ENCODE data around the gene CALML3.

DNA sequence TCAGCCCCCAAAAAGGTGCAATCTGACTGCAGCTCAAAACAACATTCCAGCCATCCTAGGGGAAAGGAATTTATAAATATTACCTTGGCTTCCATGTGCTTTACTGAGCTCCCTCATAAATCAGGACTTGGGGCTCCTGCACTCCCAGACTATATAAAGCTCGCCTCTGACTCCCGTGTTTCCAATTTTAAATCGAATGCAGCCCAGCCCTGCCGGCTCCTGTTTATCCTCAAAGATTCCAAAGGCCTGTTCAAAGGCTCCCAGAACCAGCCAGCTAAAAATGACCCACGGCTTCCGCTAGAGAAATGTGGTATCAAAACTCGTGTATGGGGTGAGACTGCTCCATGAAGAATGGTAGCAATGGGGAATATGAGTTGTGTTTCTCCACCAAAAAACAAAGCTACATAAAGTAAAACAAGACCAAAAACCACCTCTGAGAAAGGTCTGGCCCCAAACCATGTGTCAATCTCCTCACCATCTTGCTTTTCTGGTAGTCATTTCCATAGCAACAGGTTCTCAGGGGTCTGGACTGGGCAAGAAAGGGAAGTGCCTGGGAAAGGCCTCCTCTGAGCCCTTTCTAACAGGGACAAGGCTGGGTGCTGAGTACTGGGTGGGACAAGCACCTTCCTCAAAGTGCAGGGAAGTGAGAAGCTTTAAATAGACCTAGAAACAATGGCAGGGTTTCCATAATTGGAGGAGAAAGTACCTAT lies 5.1 kb downstream of the CALML3 start:
- TF ChIP-seq EP300 (IDR thresholded peaks at IDR 0.05) (no peak), POLR2AphosphoS5 (IDR thresholded peaks at IDR 0.05) (no peak), POLR2A (IDR thresholded peaks at IDR 0.05) (no peak)
- TF ChIP-seq, protein P1, sequence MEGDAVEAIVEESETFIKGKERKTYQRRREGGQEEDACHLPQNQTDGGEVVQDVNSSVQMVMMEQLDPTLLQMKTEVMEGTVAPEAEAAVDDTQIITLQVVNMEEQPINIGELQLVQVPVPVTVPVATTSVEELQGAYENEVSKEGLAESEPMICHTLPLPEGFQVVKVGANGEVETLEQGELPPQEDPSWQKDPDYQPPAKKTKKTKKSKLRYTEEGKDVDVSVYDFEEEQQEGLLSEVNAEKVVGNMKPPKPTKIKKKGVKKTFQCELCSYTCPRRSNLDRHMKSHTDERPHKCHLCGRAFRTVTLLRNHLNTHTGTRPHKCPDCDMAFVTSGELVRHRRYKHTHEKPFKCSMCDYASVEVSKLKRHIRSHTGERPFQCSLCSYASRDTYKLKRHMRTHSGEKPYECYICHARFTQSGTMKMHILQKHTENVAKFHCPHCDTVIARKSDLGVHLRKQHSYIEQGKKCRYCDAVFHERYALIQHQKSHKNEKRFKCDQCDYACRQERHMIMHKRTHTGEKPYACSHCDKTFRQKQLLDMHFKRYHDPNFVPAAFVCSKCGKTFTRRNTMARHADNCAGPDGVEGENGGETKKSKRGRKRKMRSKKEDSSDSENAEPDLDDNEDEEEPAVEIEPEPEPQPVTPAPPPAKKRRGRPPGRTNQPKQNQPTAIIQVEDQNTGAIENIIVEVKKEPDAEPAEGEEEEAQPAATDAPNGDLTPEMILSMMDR (IDR thresholded peaks at IDR 0.05): no peak
